K562 (cell line): Measurements from ENCODE around the gene VWA8. TPM values are rescaled to one million over a fixed set of nuclear protein-coding genes. Genes with fewer than 3 reads are reported as not detected.

Source experiments
- ATAC-seq: fragments of 200-7000 bp; cut with Tn5 transposase; 3 replicates; pipeline ENCODE4 v1.9.1; 2020; ENCODE audit warnings: moderate library complexity
- BruUV-seq: library from RNA; stranded (reverse); fragments of 400-500 nt; replicated peaks from 2 replicates; lab custom pipeline; 2021; lab: Mats Ljungman, UMichigan
- CTCF ChIA-PET: fragments of 300-600 bp; formaldehyde crosslinking; extraction: SDS; loops from one replicate; lab custom pipeline; 2021; ENCODE audit warnings: low intra/inter-chr PET ratio; lab: Yijun Ruan, JAX
- POLR2A ChIA-PET: fragments of 300-600, 350-650 bp; sonication (Branson Sonifier 250); formaldehyde crosslinking; extraction: SDS; loops from one replicate; lab custom pipeline; 2021; ENCODE audit warnings: antibody characterized with exemption, inconsistent platforms; lab: Yijun Ruan, JAX
- DNase-seq, 4 experiments: peaks; one replicate each; pipeline versions ENCODE4 v3.0.0 to v3.0.0-alpha.2; 2011 to 2018; ENCODE audit warnings: low spot score in 3 of 4, mixed read lengths in 3 of 4; ENCODE audit errors: extremely low read depth in 1 of 4
- FAIRE-seq: peaks from 2 replicates; lab custom pipeline; 2011; peaks lifted over from hg19 to GRCh38; lab: Jason Lieb, UNC
- H2AFZ ChIP-seq: 2 replicates; pipeline ENCODE4 v1.6.0; 2011; ENCODE audit warnings: low read depth, low read length, control low read depth, inconsistent platforms
- H3K27ac ChIP-seq: fragments of 200-600 bp; 3 replicates; pipeline ENCODE4 v1.8.0; 2011; ENCODE audit warnings: low read depth, mild to moderate bottlenecking, control low read depth, inconsistent platforms, low read length, moderate library complexity, mixed read lengths; ENCODE audit errors: extremely low read depth
- H3K27me3 ChIP-seq, 2 experiments: fragments of 300-600 bp in 1 of 2; 2 replicates in 1 of 2; 3 replicates in 1 of 2; pipeline versions ENCODE4 v1.6.0 to v1.8.0; 2011; ENCODE audit warnings: inconsistent platforms in 2 of 2, low read length in 2 of 2, mild to moderate bottlenecking in 1 of 2, mixed read lengths in 1 of 2, moderate library complexity in 1 of 2; ENCODE audit not compliant: control insufficient read depth in 2 of 2, insufficient read depth in 2 of 2
- H3K36me3 ChIP-seq: fragments of 300-600 bp; 3 replicates; pipeline ENCODE4 v1.8.0; 2011; ENCODE audit warnings: mild to moderate bottlenecking, low read length, inconsistent platforms; ENCODE audit not compliant: control insufficient read depth, insufficient read depth
- H3K4me1 ChIP-seq, 2 experiments: fragments of 200-600 bp in 1 of 2; replicated peaks in 1 of 2; 2 replicates in 1 of 2; 3 replicates in 1 of 2; pipeline versions ENCODE4 v1.5.1 to v1.8.0; 2011; ENCODE audit warnings: inconsistent platforms in 2 of 2, low read length in 2 of 2, mild to moderate bottlenecking in 1 of 2, mixed read lengths in 1 of 2, moderate library complexity in 1 of 2; ENCODE audit not compliant: control insufficient read depth in 2 of 2, insufficient read depth in 2 of 2
- H3K4me2 ChIP-seq: 2 replicates; pipeline ENCODE4 v1.6.1; 2011; ENCODE audit warnings: low read length, control low read depth, inconsistent platforms, mixed read lengths; ENCODE audit not compliant: insufficient read depth
- H3K4me3 ChIP-seq: fragments of 200-600 bp; sonication (generic), shearing (Covaris generic); 2 replicates; pipeline ENCODE4 v1.5.1; 2016; ENCODE audit warnings: control low read depth, inconsistent platforms
- H3K79me2 ChIP-seq: fragments of 200-600 bp; 3 replicates; pipeline ENCODE4 v1.8.0; 2011; ENCODE audit warnings: low read length, inconsistent platforms; ENCODE audit not compliant: control insufficient read depth, insufficient read depth
- H3K9ac ChIP-seq, 2 experiments: 2 replicates each; pipeline versions ENCODE4 v1.6.0 to v1.6.1; 2011; ENCODE audit warnings: low read depth in 2 of 2, low read length in 2 of 2, control low read depth in 1 of 2, inconsistent platforms in 1 of 2, mild to moderate bottlenecking in 1 of 2, mixed read lengths in 1 of 2; ENCODE audit not compliant: insufficient read depth in 1 of 2
- H3K9me1 ChIP-seq: one replicate; pipeline ENCODE4 v1.6.0; 2011; ENCODE audit warnings: inconsistent platforms, mild to moderate bottlenecking, low read length, moderate library complexity; ENCODE audit not compliant: control insufficient read depth, insufficient read depth
- H3K9me3 ChIP-seq: replicated peaks from 2 replicates; pipeline ENCODE4 v1.5.1; 2011; ENCODE audit warnings: low read depth, low read length, inconsistent platforms; ENCODE audit not compliant: control insufficient read depth, insufficient read depth
- H4K20me1 ChIP-seq: replicated peaks from 2 replicates; pipeline ENCODE4 v1.6.1; 2011; ENCODE audit warnings: low read length, inconsistent platforms, mixed read lengths; ENCODE audit not compliant: control insufficient read depth, insufficient read depth
- CCNT2 ChIP-seq: IDR thresholded peaks from 2 replicates; pipeline ENCODE4 v1.6.1; 2011; ENCODE audit warnings: borderline replicate concordance, low read depth, mild to moderate bottlenecking, moderate library complexity, mixed read lengths, low read length; ENCODE audit not compliant: insufficient read length; ENCODE audit errors: extremely low read depth
- CREM ChIP-seq: IDR thresholded peaks from 2 replicates; pipeline ENCODE4 v1.6.1; 2014; ENCODE audit warnings: antibody characterized with exemption, low read depth
- ELF1 ChIP-seq: fragments of 200-800 bp; sonication (Bioruptor generic); IDR thresholded peaks from 2 replicates; pipeline ENCODE4 v1.6.1; 2016; ENCODE audit warnings: missing genetic modification characterization, missing compliant biosample characterization
- ERF ChIP-seq: fragments of 450-650 bp; formaldehyde crosslinking; IDR thresholded peaks from 2 replicates; pipeline ENCODE4 v1.4.0; 2020; ENCODE audit warnings: mild to moderate bottlenecking, mixed read lengths
- ETV1 ChIP-seq: fragments of 450-650 bp; conservative IDR thresholded peaks from 2 replicates; pipeline ENCODE4 v1.6.1; 2016; ENCODE audit warnings: missing genetic modification characterization, control low read depth, low read depth, missing compliant biosample characterization
- GATAD2A ChIP-seq: fragments of 450-650 bp; IDR thresholded peaks from 2 replicates; pipeline ENCODE4 v1.6.1; 2017
- HNRNPK ChIP-seq: fragments of 200-400 bp; formaldehyde crosslinking; IDR thresholded peaks from one replicate; pipeline ENCODE4 v1.6.1; 2018; ENCODE audit warnings: mild to moderate bottlenecking, low read depth, low read length; ENCODE audit not compliant: poor library complexity, severe bottlenecking
- KAT2B ChIP-seq: IDR thresholded peaks from one replicate; pipeline ENCODE4 v1.6.1; 2012; ENCODE audit warnings: low read depth, mild to moderate bottlenecking, control low read depth, inconsistent platforms, low read length, moderate library complexity
- KAT7 ChIP-seq: sonication (generic); formaldehyde crosslinking; IDR thresholded peaks from 2 replicates; pipeline ENCODE4 v1.8.0; 2022; ENCODE audit warnings: missing genetic modification reagents, mild to moderate bottlenecking, borderline replicate concordance
- MEF2D ChIP-seq: conservative IDR thresholded peaks from 2 replicates; pipeline ENCODE4 v1.6.1; 2016; ENCODE audit warnings: low read depth, missing genetic modification characterization, missing compliant biosample characterization
- SMAD3 ChIP-seq: fragments of 450-650 bp; formaldehyde crosslinking; conservative IDR thresholded peaks from 2 replicates; pipeline ENCODE4 v1.4.0; 2020; ENCODE audit warnings: mild to moderate bottlenecking
- ZNF184 ChIP-seq: sonication (generic); formaldehyde crosslinking; IDR thresholded peaks from 2 replicates; pipeline ENCODE4 v1.5.0; 2020; ENCODE audit warnings: missing genetic modification reagents
- WGBS: fragments of 100-300 bp; shearing (Covaris generic); methylation state at CpG from one replicate; pipeline ENCODE4 v1.1.6; 2016; ENCODE audit warnings: low coverage, mixed read lengths; ENCODE audit not compliant: insufficient coverage; ENCODE audit errors: missing lambda C conversion rate; 5-methylcytosine and 5-hydroxymethylcytosine counted together
- in situ Hi-C: fragments of 300-500 bp; cut with MboI; formaldehyde crosslinking; loops from 4 replicates; pipeline ENCODE4 v1.15.0; 2018; ENCODE audit warnings: inconsistent platforms, mixed read lengths
- intact Hi-C: fragments of 100-400 bp; cut with micrococcal nuclease; formaldehyde crosslinking; loops from 2 replicates; pipeline ENCODE4 v1.14.2; 2022
- polyA plus RNA-seq, 8 experiments: library from polyadenylated mRNA; depleted of rRNA in 4 of 8; stranded (reverse) in 5 of 8; unstranded in 3 of 8; fragments of >200 nt; fragmentation: Nextera tagmentation in 2 of 8; fragmentation: Illumina TruSeq in 1 of 8; extraction: Ambion mirVana in 2 of 8; extraction: Trizol in 1 of 8; gene quantifications; 2 replicates each; pipeline versions ENCODE4 v1.2.1 to v1.2.3, GENCODE V29; 2011 to 2014; ENCODE audit warnings: inconsistent platforms in 1 of 8, missing spikeins in 1 of 8
- total RNA-seq, 7 experiments: library from RNA; depleted of rRNA in 6 of 7; stranded (reverse); fragments of >200 nt in 6 of 7; fragmentation: Illumina TruSeq in 2 of 7; extraction: Trizol in 2 of 7; gene quantifications; 2 replicates each; pipeline versions ENCODE4 v1.2.1 to v1.2.3, GENCODE V29; 2011 to 2021; ENCODE audit warnings: low replicate concordance in 1 of 7
- TF ChIP-seq, protein P1 (sequence below): sonication (generic); formaldehyde crosslinking; IDR thresholded peaks from 2 replicates; pipeline ENCODE4 v1.8.0; 2023; ENCODE audit warnings: mild to moderate bottlenecking, missing genetic modification reagents
- TF ChIP-seq, protein P2 (sequence below): sonication (generic); formaldehyde crosslinking; IDR thresholded peaks from 2 replicates; pipeline ENCODE4 v1.9.0; 2022; ENCODE audit warnings: mild to moderate bottlenecking, missing genetic modification reagents
- TF ChIP-seq, protein P3 (sequence below), 2 experiments: fragments of 450-650 bp in 1 of 2; sonication (generic) in 1 of 2; formaldehyde crosslinking; conservative IDR thresholded peaks; 2 replicates each; pipeline versions ENCODE4 v1.4.0 to v1.8.1; 2020 to 2022; ENCODE audit warnings: mild to moderate bottlenecking in 1 of 2, missing genetic modification reagents in 1 of 2

The VWA8 gene
- total and polyA plus RNA-seq, 9 of the 15 experiments (the other 6 are each of a cell fraction or from before 2014, with no cell fraction given) = 2.1 to 18.5 (median 13.3) TPM

DNA sequence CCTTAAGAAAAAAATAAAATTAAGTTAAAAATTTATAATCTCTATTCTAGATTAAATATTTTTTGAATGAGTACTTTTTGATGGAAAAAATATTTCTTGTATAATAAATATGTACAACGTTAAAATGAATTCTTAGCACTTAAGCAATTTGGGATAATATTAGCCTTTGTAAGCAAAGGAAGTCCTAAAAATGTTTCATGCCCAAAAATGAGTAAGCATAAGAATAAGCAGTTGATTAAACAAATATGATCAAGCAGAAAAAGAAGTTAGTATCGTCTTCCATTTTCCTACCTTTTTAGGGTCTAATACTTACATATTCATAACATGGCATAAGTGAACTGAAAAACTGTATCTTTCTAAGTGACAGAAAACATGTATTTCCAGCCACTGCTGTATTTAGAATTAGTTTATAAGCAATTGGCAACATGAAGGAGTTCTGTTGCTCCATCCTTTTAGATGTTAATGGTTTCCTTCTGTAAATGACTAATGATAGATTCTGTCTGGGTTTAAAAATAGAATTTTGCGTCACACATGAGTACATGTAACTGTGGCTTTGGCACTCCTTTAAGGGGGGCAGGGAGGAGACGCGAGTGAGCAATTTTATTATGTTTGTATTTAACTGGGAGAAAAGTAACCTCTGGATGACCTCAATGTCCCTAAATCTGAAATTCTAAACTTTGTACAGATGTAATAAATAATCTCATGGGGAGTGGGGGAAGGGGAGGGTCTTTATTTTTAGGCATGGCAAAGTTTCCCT is 266.2 kb downstream of the VWA8 start (continued):
- TF ChIP-seq, protein P1, sequence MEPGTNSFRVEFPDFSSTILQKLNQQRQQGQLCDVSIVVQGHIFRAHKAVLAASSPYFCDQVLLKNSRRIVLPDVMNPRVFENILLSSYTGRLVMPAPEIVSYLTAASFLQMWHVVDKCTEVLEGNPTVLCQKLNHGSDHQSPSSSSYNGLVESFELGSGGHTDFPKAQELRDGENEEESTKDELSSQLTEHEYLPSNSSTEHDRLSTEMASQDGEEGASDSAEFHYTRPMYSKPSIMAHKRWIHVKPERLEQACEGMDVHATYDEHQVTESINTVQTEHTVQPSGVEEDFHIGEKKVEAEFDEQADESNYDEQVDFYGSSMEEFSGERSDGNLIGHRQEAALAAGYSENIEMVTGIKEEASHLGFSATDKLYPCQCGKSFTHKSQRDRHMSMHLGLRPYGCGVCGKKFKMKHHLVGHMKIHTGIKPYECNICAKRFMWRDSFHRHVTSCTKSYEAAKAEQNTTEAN = no peak
- TF ChIP-seq ZNF184 (CRISPR knock-in tag) (no peak), KAT7 (CRISPR knock-in tag) (no peak), CREM (peak; percentile 24; the same call in 1 of the 2 replicates), ERF (CRISPR knock-in tag) (no peak), MEF2D (peak; percentile 84)

DNA sequence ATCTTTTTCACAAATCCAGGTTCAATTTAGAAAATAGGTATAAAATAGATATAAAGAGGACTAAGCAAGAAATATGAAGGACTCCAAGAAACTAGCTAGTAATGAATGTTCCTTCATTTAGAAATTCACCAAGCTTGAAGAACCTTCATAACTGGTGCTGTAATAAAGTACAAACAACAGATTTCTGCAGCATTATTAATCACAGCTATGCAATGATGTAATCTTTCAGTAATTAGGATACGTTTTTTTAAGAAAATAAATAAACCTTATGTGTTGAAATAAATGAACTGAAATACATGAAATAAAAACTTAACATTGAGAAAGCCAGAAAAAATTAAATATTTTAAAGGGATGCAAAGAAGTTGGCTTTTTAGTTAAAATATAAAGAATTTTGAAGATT is 267.5 kb downstream of the VWA8 start:
- Histone ChIP-seq H3K27ac (no peak overlapping the region), H3K9ac (no peak overlapping the region), H3K9me1 (no peaks in the 10 kb centered on the region), H3K4me3 (no peak overlapping the region), H3K9me3 (no peaks in the 10 kb centered on the region), H3K27me3 (no peaks in the 10 kb centered on the region), H3K36me3 (peaks cover 25% of the 10 kb centered on the region; the same call in 2 of the 3 replicates), H2AFZ (no peak overlapping the region), H3K79me2 (no peaks in the 10 kb centered on the region), H3K4me1 (no peaks in the 10 kb centered on the region; a peak in 2 of 5 replicates), H4K20me1 (no peaks in the 10 kb centered on the region), H3K4me2 (no peak overlapping the region)
- ATAC-seq (no peak), FAIRE-seq (no peak), DNase-seq (no peak)
- CTCF ChIA-PET = no interaction called here
- in situ Hi-C loops = no loop called here
- POLR2A ChIA-PET = no interaction called here
- BruUV-seq = no TSS peak
- WGBS = 69% methylated on average over 1 of the region's 1 CpG
- intact Hi-C loops = no loop called here
- no peak for TF ChIP-seq SMAD3
- no peak for TF ChIP-seq ELF1 (tag)
- TF ChIP-seq HNRNPK = no peak
- TF ChIP-seq GATAD2A = no peak
- TF ChIP-seq ETV1 (tag) = no peak
- TF ChIP-seq, protein P2, sequence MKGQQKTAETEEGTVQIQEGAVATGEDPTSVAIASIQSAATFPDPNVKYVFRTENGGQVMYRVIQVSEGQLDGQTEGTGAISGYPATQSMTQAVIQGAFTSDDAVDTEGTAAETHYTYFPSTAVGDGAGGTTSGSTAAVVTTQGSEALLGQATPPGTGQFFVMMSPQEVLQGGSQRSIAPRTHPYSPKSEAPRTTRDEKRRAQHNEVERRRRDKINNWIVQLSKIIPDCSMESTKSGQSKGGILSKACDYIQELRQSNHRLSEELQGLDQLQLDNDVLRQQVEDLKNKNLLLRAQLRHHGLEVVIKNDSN (CRISPR knock-in tag) = no peak
- TF ChIP-seq, protein P3, sequence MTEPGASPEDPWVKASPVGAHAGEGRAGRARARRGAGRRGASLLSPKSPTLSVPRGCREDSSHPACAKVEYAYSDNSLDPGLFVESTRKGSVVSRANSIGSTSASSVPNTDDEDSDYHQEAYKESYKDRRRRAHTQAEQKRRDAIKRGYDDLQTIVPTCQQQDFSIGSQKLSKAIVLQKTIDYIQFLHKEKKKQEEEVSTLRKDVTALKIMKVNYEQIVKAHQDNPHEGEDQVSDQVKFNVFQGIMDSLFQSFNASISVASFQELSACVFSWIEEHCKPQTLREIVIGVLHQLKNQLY (CRISPR knock-in tag; conservative IDR thresholded peaks at IDR 0.05) = no peak
- TF ChIP-seq CCNT2 = no peak
- no peak for TF ChIP-seq KAT2B
